GM12891 (cell line): ENCODE measurements around the gene TM2D1.
"Not testable (repeated sequence)": the region's sequence is repeated elsewhere in the genome, so short reads cannot be mapped to it uniquely, and the experiment has no call there.

ENCODE experiments used
- POLR2A ChIP-seq: IDR thresholded peaks from 2 replicates; pipeline ENCODE4 v1.6.1; 2011; ENCODE audit warnings: low read depth, low read length, control low read depth
- POLR2AphosphoS5 ChIP-seq: IDR thresholded peaks from 2 replicates; pipeline ENCODE4 v1.6.1; 2011; ENCODE audit warnings: low read depth, low read length, control low read depth
- TAF1 ChIP-seq: IDR thresholded peaks from 2 replicates; pipeline ENCODE4 v1.6.1; 2011; ENCODE audit warnings: low read depth, low read length, control low read depth

GRCh38 chr1:61676881-61677280 is 48.1 kb downstream of the TM2D1 start:
- not testable (repeated sequence) for TF ChIP-seq POLR2A, TAF1, POLR2AphosphoS5
